ENCODE results near the gene GBE1.
"Not testable (repeated sequence)": the region's sequence is repeated elsewhere in the genome, so short reads cannot be mapped to it uniquely, and the experiment has no call there.

GBE1 gene

DNA sequence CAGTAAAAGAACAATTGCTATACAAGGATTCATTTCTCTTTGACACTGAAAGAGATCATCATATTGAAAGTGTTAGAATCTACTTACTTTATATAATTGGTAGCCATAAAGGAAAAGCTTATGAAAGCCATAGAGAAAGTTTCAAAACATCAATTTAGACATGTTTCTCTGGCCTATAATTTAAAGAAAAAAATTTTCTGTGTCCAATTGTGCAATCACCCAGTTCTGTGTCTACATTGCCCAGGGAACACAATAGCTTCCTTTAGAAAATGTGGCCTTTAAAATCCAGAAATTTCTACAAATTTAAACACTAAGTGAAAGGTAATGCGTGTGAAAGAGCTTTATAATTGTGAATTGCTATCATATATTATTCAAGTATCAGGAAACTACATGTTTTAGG lies 259.2 kb downstream of the GBE1 start:
- H3K9me3 Mint-ChIP-seq: no peaks in the 10 kb centered on the region
- no peaks in the 10 kb centered on the region for H3K4me1 Mint-ChIP-seq
- peaks cover 12% of the 10 kb centered on the region for H3K36me3 Mint-ChIP-seq
- no peak overlapping the region for H3K4me3 Mint-ChIP-seq
- H3K27ac Mint-ChIP-seq: no peak overlapping the region
- H3K27me3 Mint-ChIP-seq: no peaks in the 10 kb centered on the region

DNA sequence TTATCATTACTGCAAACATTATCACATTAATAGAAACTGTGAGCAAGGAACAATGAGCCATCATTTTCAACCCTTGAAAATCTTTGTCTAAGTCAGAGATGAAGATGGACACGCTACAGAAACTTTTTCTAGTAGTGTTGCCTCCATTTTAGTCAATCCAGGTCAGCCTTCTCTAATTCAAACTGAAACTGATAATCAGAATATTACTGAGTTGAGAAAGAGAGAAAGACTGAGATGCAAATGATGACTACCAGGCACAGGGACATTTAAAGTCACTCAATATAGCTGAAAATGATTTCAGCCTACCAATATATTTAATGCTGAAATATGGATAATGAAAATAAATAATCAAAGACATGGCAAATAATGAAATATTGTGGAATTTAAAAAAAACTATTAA lies 261.4 kb downstream of the GBE1 start:
- Mint-ChIP-seq H3K36me3 (peaks cover 12% of the 10 kb centered on the region), H3K27me3 (no peaks in the 10 kb centered on the region), H3K4me1 (no peaks in the 10 kb centered on the region), H3K27ac (no peak overlapping the region), H3K4me3 (no peak overlapping the region), H3K9me3 (no peaks in the 10 kb centered on the region)

DNA sequence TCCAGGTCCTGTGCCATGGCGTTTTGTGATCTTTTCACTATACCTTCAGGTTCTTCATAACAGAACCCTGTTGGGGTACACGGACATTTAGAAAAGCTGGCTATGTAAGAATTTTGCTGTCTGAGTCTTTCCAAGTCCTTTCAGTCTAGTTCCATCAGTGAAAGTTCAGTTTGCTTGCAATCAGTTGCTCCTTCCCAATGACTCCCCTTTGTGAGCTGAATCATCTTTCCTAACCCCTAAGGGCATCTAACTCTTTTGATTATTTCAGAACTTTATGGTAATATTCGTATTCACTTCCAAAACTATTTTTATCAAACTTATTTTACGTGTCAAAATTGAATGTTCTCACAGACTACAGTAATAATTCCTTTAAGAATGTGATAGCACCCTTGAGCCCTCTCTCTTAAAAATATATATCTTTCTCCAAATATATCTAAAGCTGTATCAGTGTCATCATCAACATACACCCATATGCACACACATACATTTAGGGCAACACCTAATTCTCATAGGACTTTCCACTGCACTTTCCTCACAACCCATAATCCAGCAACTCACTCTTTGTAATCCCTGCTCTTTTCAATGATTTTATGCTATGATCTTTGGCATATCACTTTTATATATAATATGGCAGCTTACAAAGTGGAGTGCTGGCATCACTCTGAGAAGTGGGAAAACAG lies 263.7 kb downstream of the GBE1 start:
- H3K4me3 Mint-ChIP-seq: no peak overlapping the region
- H3K9me3 Mint-ChIP-seq: no peaks in the 10 kb centered on the region
- no peak overlapping the region for H3K27ac Mint-ChIP-seq
- no peaks in the 10 kb centered on the region for H3K4me1 Mint-ChIP-seq
- no peaks in the 10 kb centered on the region for H3K27me3 Mint-ChIP-seq
- peaks cover 4% of the 10 kb centered on the region for H3K36me3 Mint-ChIP-seq

DNA sequence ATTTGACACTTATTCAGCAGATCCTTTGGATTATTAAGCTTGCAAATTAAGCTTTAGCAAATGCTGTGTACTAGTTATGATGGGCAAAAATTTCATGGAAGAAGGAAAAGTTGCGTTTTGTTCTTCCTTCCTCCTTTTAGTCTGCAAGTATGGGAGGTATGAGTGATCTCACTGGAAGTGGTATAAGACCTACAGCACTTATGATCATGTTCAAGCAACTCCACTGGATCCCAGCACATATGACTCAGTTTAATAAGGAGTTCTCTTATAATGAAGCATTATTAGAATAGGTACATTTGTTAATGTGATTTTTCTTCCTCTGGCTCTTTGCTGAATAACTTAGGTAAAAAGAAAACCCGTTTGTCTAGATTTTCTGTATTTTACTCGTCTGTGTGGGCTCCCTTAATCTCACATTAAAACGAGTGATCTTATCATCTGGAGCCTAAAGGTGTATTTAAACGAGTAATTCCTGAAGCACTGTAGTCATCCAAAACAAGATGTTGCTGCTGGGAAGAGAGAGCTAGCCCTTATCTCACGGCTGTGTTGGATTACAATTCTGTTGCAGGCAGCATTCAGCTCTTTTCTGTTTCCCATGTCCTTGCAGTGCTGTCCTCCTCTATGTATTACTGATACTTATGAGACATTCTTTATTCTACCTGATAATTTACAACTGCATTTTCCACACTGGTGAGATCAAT lies 264.9 kb downstream of the GBE1 start:
- no peaks in the 10 kb centered on the region for H3K27me3 Mint-ChIP-seq
- H3K36me3 Mint-ChIP-seq: peaks cover 4% of the 10 kb centered on the region
- no peaks in the 10 kb centered on the region for H3K4me1 Mint-ChIP-seq
- no peak overlapping the region for H3K4me3 Mint-ChIP-seq
- no peak overlapping the region for H3K27ac Mint-ChIP-seq
- no peaks in the 10 kb centered on the region for H3K9me3 Mint-ChIP-seq

DNA sequence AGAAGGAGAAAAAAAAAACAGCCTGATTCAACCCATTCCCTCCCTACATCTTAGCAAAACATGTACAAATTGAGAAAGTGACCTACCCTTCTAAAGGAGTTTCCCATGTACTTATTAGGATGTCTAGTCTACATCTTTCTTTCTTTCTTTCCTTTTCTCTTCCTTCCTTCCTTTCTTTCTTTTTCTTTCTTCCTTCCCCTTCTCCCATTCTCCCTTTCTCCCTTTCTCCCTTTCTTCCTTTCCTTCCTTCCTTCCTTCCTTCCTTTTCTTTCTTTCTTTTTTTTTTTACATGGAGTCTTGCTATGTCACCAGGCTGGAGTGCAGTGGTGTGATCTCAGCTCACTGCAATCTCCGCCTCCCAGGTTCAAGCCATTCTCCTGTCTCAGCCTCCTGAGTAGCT lies 269.0 kb downstream of the GBE1 start:
- not testable (repeated sequence) for H3K4me3 Mint-ChIP-seq, H3K27ac Mint-ChIP-seq, H3K4me1 Mint-ChIP-seq, H3K9me3 Mint-ChIP-seq, H3K27me3 Mint-ChIP-seq, H3K36me3 Mint-ChIP-seq

DNA sequence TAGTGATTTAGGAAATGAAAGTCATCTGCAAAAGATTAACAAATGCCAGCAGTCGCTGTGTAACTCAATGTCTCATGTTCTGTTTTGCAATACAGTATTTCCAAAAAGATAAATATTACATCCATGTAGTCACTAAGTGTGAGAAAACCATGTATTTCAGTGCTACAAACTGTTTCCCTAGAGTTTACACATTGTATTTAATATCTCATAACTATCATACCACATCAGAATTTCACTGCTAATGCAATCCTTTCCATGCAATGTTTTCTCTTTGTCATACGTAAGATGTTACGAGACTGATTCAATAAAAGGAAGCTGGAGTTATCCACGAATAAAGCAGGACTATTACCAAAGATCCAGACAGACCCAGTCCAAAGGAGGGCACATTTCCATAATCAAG lies 269.4 kb downstream of the GBE1 start:
- Mint-ChIP-seq H3K4me3 (no peak overlapping the region), H3K9me3 (no peaks in the 10 kb centered on the region), H3K36me3 (no peaks in the 10 kb centered on the region), H3K27me3 (no peaks in the 10 kb centered on the region), H3K4me1 (no peaks in the 10 kb centered on the region), H3K27ac (no peak overlapping the region)

DNA sequence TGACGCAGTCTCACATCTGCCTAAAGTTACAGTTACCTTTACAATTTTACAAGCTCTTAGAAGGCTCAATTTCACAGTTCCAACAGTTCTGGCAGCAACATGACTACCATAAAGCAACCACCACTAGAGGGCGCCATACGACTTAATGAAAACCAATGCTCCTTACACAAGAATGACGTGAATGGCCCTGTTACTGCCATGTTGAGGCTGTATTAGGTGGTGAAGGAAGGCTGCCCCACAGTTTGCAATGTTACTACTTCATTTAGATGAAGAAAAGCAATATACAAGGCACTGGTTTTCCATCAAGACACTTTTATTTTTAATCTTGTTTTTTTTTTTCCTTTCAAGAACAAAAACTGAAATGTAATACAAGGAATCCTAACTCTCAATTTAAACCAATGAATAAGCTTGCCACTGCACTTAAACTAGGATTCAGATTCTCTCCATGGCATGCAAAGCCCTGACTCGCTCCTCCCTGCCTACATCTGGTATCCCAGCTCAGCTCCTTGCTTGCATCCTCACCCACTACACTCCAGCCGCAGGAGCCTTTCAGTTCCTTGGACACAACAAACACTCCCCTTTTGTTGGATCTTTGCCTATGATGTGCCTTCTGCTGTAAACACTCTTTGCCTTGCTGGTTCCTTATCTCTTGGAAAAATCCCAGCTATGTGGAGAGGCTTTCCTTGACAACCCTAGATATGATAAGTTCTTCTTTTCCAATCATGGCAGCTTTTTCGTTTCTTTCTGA lies 270.7 kb downstream of the GBE1 start:
- no peak overlapping the region for H3K27ac Mint-ChIP-seq
- no peaks in the 10 kb centered on the region for H3K9me3 Mint-ChIP-seq
- H3K36me3 Mint-ChIP-seq: no peaks in the 10 kb centered on the region

DNA sequence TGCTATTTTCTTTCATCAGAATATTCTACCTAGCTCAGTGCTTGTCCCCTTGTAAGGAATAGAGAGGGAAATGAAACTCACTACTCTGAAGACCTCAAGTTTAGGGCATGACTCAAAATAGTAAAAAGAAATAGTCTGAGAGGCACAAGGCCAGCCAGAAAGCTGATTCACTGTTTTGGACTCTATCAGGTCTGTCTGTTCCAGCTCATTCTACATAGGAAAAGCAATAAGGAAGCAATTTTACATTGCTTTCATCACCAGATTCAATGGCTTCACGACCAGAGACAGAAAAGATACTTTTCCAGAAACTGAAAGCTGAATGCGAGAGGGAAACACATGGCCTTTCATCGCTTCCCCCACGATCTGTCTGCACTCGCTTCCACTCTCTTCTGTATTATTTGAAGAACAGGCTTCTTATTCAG lies 276.0 kb downstream of the GBE1 start:
- H3K4me1 Mint-ChIP-seq: no peaks in the 10 kb centered on the region
- H3K27me3 Mint-ChIP-seq: peaks cover 3% of the 10 kb centered on the region
- H3K36me3 Mint-ChIP-seq: no peaks in the 10 kb centered on the region
- H3K4me3 Mint-ChIP-seq: no peak overlapping the region
- H3K27ac Mint-ChIP-seq: no peak overlapping the region
- H3K9me3 Mint-ChIP-seq: no peaks in the 10 kb centered on the region

More for the DNA sequence above, 270.7 kb downstream of the GBE1 start:
- H3K4me1 Mint-ChIP-seq: no peaks in the 10 kb centered on the region
- H3K4me3 Mint-ChIP-seq: no peak overlapping the region
- no peaks in the 10 kb centered on the region for H3K27me3 Mint-ChIP-seq

DNA sequence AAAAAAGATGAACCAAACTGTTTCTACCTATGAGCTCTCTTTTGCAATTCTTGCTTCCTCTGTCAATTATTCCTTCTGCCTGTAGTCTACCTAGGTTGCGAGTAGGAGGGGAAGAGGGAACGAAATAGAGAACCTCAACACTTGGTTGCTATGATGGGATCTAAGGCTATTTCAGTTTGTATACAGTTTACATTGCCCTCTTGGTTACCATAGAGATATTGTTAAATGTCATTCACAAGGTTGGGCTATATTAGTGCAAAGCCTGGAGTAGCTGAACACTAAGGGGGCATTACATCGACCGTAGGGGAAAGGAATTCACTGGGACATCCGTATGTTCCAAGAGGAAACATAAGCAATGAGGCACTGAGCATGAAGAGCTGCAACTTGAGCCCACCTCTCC lies 276.9 kb downstream of the GBE1 start:
- H3K27ac Mint-ChIP-seq: no peak overlapping the region
- H3K4me3 Mint-ChIP-seq: no peak overlapping the region
- H3K36me3 Mint-ChIP-seq: no peaks in the 10 kb centered on the region
- no peaks in the 10 kb centered on the region for H3K4me1 Mint-ChIP-seq
- H3K27me3 Mint-ChIP-seq: peaks cover 3% of the 10 kb centered on the region
- H3K9me3 Mint-ChIP-seq: no peaks in the 10 kb centered on the region

DNA sequence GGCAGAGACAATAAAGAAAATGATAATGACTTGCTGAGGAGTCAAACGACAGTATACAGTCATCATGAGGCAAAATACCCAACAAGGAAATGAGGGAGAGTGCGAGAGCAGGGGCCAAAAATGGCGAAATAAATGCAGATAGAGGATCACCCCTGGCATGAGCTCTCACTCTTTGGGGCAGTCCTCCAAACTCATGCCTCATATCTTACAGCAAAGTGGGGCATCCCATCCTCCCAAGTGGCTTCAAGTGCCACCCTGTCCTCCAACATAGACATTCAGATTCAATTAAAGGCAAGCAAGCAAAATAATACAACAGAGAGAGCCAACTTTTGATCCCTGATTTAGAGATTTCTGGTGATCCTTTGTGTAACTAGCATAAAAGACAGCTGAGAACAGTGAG lies 278.4 kb downstream of the GBE1 start:
- Mint-ChIP-seq H3K4me3 (no peak overlapping the region), H3K9me3 (no peaks in the 10 kb centered on the region), H3K4me1 (no peaks in the 10 kb centered on the region), H3K27me3 (peaks cover 3% of the 10 kb centered on the region), H3K36me3 (no peaks in the 10 kb centered on the region), H3K27ac (no peak overlapping the region)

DNA sequence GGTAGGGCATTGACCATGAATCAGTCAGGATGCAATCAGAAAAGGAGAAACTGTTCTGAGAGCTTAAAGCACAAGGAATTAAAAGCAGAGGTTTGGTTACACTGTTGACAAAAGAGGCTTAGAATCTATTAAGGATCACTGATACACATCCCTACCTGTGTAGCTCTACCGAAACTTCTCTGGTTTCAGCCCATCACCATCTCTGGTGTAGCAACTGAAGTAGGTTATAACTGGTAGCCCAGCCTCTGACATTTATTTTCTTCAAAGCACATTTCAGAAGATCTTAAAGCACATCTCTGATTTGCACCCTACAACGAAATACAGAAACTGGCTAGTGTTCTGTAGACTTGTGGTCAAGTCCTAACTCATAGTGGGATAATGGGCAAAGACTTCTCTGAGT lies 283.7 kb downstream of the GBE1 start:
- H3K4me1 Mint-ChIP-seq: no peaks in the 10 kb centered on the region
- H3K4me3 Mint-ChIP-seq: no peak overlapping the region
- no peaks in the 10 kb centered on the region for H3K36me3 Mint-ChIP-seq
- no peak overlapping the region for H3K27ac Mint-ChIP-seq
- no peaks in the 10 kb centered on the region for H3K9me3 Mint-ChIP-seq
- peaks cover 3% of the 10 kb centered on the region for H3K27me3 Mint-ChIP-seq

DNA sequence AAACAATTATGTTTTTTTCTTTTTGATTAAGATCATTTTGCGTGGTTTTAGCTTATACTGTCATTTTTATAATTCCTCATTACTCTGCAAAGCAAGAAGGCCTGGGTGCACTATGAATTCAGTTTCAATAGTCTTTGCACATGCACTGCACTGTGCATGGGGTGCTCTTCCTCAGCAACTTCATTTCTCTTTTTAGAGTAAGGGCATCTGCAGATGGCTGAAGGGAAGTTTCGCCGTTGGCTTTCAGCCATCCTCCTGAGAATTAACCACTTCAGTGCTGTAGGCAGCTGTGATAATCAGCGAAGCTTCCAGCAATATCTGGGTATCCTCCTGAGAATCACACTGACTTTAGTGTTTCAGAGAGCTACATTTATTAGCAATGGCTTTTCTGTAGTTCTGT lies 284.8 kb downstream of the GBE1 start:
- H3K9me3 Mint-ChIP-seq: no peaks in the 10 kb centered on the region
- H3K27me3 Mint-ChIP-seq: peaks cover 3% of the 10 kb centered on the region
- no peak overlapping the region for H3K4me3 Mint-ChIP-seq
- H3K27ac Mint-ChIP-seq: no peak overlapping the region
- no peaks in the 10 kb centered on the region for H3K4me1 Mint-ChIP-seq
- H3K36me3 Mint-ChIP-seq: no peaks in the 10 kb centered on the region

DNA sequence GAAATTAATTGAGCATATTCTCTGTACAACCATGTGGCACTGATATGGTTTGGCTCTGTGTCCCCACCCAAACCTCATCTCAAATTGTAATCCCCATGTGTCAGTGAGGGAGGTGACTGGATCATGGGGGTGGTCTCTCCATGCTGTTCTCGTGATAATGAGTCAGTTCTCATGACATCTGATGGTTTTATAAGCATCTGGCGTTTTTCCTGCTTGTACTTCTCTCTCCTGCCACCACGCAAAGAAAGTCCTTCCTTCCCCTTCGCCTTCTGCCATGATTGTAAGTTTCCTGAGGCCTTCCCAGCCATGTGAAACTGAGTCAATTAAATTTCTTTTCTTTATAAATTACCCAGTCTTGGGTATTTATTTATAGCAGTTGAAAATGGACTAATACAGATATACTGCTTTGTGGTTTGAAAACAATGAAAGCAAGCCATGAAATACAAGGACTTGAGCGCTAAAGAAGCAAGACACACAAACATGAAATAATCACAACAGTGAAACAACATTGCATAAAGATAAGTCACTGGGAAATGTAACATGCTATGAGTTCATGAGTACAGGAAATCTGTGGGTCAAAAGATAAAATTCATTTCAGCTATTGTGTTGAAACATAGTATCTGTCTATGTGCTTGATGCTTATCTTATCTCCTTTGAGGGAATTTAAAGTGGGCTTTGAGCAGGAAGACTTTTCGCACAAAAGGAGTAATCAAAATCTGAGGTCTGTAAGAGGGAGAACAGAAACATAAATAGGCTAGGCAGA lies 288.7 kb downstream of the GBE1 start:
- Mint-ChIP-seq H3K4me1 (no peaks in the 10 kb centered on the region), H3K36me3 (no peaks in the 10 kb centered on the region), H3K27me3 (peaks cover 1% of the 10 kb centered on the region), H3K9me3 (no peaks in the 10 kb centered on the region), H3K27ac (no peak overlapping the region), H3K4me3 (no peak overlapping the region)

DNA sequence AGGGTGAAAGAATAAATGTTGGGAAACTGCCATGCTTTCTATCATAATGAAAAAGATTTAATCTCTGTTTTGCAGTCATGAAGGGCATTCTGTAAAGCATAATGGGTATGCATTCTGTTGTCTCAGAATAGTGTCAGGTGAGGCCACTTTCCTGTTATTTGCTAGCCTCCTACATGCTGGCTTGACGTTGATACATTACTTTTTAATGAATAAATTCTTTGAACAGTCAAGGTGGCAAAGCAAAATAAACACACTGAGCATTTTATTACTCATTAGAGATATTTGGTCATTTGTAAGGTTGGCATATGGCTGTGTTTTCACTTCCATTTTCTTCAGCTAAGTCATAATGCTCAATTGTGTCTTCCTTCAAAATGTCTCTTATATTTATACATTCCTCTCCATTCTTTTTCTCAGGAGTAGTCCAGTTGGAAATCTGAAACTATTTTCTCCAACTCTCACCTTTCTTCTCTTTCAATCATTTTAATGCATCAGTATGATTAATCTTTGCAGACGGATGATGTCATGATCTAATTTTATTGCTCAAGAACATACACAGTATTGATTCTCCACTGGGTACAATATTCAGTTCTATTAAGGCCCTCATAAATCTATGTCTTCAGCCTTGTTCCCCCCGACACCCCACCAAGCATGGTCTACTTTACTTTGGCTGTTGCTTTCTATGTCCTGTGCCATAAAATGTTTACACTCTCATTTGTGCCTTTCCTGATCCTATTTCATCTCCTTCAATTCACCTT lies 290.7 kb downstream of the GBE1 start:
- Mint-ChIP-seq H3K4me3 (no peak overlapping the region), H3K36me3 (no peaks in the 10 kb centered on the region), H3K4me1 (no peaks in the 10 kb centered on the region), H3K27ac (no peak overlapping the region), H3K9me3 (no peaks in the 10 kb centered on the region), H3K27me3 (peaks cover 1% of the 10 kb centered on the region)

DNA sequence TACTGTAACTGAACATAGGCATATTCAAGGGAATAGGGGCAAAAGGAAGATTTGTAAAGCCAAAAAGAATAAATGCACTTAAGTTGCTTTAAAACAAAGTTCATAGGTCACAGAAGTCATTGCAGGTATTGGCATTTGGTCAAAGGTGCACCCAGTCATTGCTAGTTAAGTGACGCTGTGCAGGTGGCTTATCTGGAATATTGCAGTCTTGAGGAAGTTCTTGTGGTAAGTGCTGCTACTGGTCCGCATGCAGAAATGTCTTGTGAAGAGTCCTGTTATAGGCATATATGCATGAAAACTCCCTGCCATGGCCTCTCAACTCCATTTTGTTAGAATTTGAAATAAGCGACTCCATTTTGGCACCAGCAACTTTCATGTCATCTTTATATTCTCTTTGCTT lies 293.1 kb downstream of the GBE1 start:
- Mint-ChIP-seq H3K9me3 (no peaks in the 10 kb centered on the region), H3K36me3 (no peaks in the 10 kb centered on the region), H3K4me1 (no peaks in the 10 kb centered on the region), H3K27ac (no peak overlapping the region), H3K4me3 (no peak overlapping the region), H3K27me3 (peaks cover 1% of the 10 kb centered on the region)

Measured in activated naive CD4-positive, alpha-beta T cell treated with anti-CD3 and anti-CD28 coated beads, Interleukin-2, amount 50 U/mL, for 24 hours (primary cell).